Renal cortical epithelial cell (primary cell): ENCODE data around the gene LPGAT1. TPM values are rescaled to one million over a fixed set of nuclear protein-coding genes. Genes with fewer than 3 reads are reported as not detected.
A peak's percentile ranks its signal among the peaks of the same experiment; 100 is the strongest.
"Not testable (repeated sequence)": the region's sequence is repeated elsewhere in the genome, so short reads cannot be mapped to it uniquely, and the experiment has no call there.

Experiments
- DNase-seq: peaks from one replicate; pipeline ENCODE4 v3.0.0-alpha.2; 2011; ENCODE audit warnings: low read depth
- total RNA-seq: library from RNA; depleted of rRNA; stranded (reverse); fragments of >200 nt; gene quantifications from 2 replicates; pipeline ENCODE4 v1.2.3, GENCODE V29; 2014

Gene LPGAT1
- total RNA-seq: 55.4 and 79.2 TPM in 2 replicates

DNA sequence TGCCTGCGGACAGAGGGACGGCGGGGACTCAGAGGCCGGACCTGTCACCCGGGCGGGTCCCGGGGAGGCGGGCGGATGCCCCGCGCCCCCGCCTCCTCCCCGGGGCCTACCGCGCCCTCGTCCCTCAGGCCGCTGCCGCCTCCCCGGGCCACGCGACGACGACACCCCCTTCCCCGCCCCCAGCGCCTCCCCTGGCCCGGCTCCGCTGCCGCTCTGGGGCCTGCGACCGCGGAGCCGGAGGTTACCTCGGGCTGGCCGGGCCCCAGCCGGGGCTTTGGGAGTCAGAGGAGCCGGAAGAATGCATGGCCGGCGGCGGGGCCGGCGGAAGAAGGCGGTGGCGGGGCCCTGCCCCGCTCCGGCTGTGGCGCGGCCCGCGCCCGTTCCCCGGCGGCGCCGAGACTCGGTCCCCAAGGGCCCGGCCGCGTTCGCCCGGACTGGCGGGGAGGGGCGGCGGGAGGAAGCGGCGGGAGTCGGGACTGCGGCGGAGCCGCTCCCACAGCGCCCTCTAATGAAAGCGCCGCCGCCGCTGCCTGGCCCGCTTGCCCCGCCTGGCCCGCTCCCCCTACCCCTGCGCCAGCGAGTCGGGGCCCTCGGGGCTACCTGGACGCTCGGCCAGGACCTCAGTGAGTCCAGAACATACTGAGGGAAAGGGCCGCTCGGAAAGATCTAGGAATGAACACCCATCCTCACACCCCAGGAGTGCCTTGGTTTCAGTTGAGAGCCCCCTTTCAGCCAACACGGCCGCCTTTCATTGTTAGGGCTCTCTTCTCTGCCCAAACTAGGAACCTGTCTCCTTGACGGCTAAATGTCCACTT, at the start of gene LPGAT1:
LPGAT1 (minus strand) TSS at position 436 of the 815 bp plus-strand sequence. CDS start 1,467 bp downstream, outside the sequence.
- peak; percentile 11 for DNase-seq

GRCh38 chr1:211879475-211879874, 48.9 kb upstream of the LPGAT1 start:
- no peak for DNase-seq

DNA sequence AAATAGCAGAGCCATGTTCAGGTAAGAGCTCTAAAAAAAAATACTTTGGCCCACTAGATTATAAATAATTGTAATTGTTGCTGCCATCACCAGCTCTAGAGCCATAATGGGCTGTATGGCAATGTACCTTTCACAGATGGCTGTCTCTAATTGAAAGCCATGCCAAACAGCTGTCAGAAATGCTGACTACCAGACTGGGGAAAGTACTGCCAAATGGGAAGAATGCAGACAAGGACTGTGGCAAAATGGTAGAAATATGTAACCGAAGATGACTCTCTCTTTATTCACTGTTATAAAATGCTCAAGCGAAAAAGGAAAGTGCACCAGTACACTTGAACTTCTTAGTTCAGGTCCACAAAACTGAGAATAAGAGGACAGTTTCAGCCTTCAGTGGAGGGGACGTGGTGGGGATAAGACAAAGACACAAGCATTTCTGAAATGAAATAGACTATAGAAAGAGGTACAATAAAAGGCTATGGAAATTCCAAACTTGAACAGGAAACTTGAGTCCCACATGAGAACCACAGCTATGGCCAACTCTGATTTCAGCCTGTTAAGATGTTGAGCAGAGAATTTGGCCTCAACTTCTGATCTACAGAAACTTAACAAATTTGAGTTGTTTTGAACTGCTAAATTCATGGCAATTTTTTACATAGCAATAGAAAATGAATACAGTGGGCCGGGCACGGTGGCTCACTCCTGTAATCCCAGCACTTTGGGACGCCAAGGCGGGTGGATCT, 46.5 kb upstream of the LPGAT1 start:
- no peak for DNase-seq

DNA sequence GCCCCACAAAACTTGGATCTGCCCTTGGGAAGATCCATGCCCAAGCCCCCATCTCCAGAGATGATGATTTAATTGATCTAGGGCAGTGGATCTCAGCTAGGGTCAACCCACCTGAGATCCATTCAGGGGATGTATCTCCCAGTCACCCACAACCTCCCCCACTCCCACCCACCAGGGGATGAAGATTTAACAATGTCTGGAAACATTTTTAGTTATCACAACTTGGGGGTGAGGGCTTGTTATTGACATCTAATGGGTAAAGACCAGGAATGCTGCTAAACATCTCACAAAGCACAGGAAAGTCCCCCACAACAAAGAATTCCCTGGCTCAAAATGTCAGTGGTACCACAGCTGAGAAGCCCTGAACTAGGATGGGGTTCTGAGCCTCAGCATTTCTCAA, 45.0 kb upstream of the LPGAT1 start:
- DNase-seq: no peak

- DNase-seq: no peak
Observed at GRCh38 chr1:211874521-211875347, 44.2 kb upstream of the LPGAT1 start.

- not testable (repeated sequence) for DNase-seq
Observed at GRCh38 chr1:211873731-211874130, 43.2 kb upstream of the LPGAT1 start.

GRCh38 chr1:211870156-211870555, 39.6 kb upstream of the LPGAT1 start:
- no peak for DNase-seq

- DNase-seq: no peak
Observed at GRCh38 chr1:211865180-211865579, 34.6 kb upstream of the LPGAT1 start.

- no peak for DNase-seq
Observed at GRCh38 chr1:211859405-211859804, 28.8 kb upstream of the LPGAT1 start.

GRCh38 chr1:211851174-211851573, 20.6 kb upstream of the LPGAT1 start:
- no peak for DNase-seq

- no peak for DNase-seq
Observed at GRCh38 chr1:211843507-211844298, 13.1 kb upstream of the LPGAT1 start.

DNA sequence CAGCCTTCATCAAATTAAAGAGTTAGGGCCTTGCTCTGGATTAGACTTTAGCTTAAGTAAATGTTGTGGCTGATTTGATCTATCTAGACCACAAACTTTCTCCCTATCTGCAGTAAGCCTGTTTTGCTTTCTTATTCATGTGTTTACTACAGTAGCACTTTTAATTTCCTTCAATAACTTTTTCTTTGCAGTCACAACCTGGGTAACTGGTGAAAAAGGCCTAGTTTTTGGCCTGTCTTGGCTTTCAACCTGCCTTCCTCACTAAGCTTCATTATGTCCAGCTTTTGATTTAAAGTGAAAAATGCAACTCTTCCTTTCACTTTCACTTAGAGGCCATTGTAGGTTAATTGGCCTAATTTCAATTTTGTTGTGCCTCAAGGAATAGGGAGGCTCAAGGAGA, 12.5 kb upstream of the LPGAT1 start:
- DNase-seq: peak; percentile 30

- peak; percentile 30 for DNase-seq
Observed at GRCh38 chr1:211842518-211842917, 12.0 kb upstream of the LPGAT1 start.

- no peak for DNase-seq
Observed at GRCh38 chr1:211839106-211839505, 8.5 kb upstream of the LPGAT1 start.

- peak; percentile 15 for DNase-seq
Observed at GRCh38 chr1:211833174-211833820, 2.7 kb upstream of the LPGAT1 start.

DNA sequence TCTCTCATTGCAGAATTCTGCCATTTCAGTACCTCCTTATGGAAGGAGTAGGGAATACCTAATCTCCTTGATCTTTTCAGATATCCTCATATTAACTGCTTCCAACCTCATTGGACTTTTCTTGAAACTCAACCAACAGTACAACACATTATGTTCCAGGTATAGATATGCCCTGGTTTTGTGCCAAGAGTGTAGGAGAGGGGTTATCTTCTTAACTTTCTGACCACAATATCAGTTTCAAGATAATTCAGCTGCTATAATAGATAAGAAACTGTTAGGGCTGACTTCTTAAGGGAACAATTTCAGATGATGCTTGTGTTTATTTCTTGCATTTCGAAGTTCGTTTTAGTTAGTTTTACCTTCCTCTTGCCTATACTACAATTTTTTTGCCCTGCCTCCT, 2.1 kb upstream of the LPGAT1 start:
- DNase-seq: no peak

GRCh38 chr1:211831558-211832323, 1.2 kb upstream of the LPGAT1 start:
- DNase-seq: no peak

- no peak for DNase-seq
Observed at GRCh38 chr1:211830055-211830327, 572 bp downstream of the LPGAT1 start.

GRCh38 chr1:211829343-211830054, 1.1 kb downstream of the LPGAT1 start:
- peak; percentile 37 for DNase-seq
